ENCODE measurements around the gene ZNF688.

GRCh38 chr16:30543067-30543466 lies 28.4 kb downstream of the ZNF688 start:
- TF ChIP-seq CTCF (conservative IDR thresholded peaks at IDR 0.05; ENCODE audit: low read depth, low read length) (no peak), EZH2 (IDR thresholded peaks at IDR 0.05; ENCODE audit: low read length, unreplicated experiment) (no peak), EZH2phosphoT487 (IDR thresholded peaks at IDR 0.05; ENCODE audit: borderline replicate concordance, low read length) (no peak)
